H9 (cell line): ENCODE measurements around the gene SLC24A3. TPM values are rescaled to one million over a fixed set of nuclear protein-coding genes. Genes with fewer than 3 reads are reported as not detected.

ENCODE experiments used
- DNase-seq: peaks from one replicate; pipeline ENCODE4 v3.0.0-alpha.2; 2017
- H2AFZ ChIP-seq: one replicate; pipeline ENCODE4 v1.6.1; 2013; ENCODE audit warnings: mild to moderate bottlenecking, low read length, control low read depth, moderate library complexity
- H2AK5ac ChIP-seq: 2 replicates; pipeline ENCODE4 v1.6.1; 2013; ENCODE audit warnings: low read length, control low read depth, mixed read lengths; ENCODE audit not compliant: insufficient read length
- H2BK120ac ChIP-seq: one replicate; pipeline ENCODE4 v1.6.1; 2013; ENCODE audit warnings: low read depth, mild to moderate bottlenecking, low read length, control low read depth, inconsistent platforms; ENCODE audit not compliant: poor library complexity, severe bottlenecking
- H2BK12ac ChIP-seq: 2 replicates; pipeline ENCODE4 v1.6.1; 2013; ENCODE audit warnings: low read length, control low read depth, mixed read lengths, low read depth; ENCODE audit not compliant: insufficient read length
- H2BK15ac ChIP-seq: 2 replicates; pipeline ENCODE4 v1.6.1; 2013; ENCODE audit warnings: low read depth, low read length, control low read depth
- H2BK20ac ChIP-seq: one replicate; pipeline ENCODE4 v1.6.1; 2013; ENCODE audit warnings: low read depth, mild to moderate bottlenecking, low read length, control low read depth, inconsistent platforms; ENCODE audit not compliant: poor library complexity, severe bottlenecking
- H2BK5ac ChIP-seq: 2 replicates; pipeline ENCODE4 v1.6.1; 2013; ENCODE audit warnings: low read length, control low read depth, mixed read lengths; ENCODE audit not compliant: insufficient read length
- H3K14ac ChIP-seq: 2 replicates; pipeline ENCODE4 v1.6.1; 2013; ENCODE audit warnings: low read length, control low read depth; ENCODE audit not compliant: insufficient read depth
- H3K18ac ChIP-seq: 2 replicates; pipeline ENCODE4 v1.6.1; 2013; ENCODE audit warnings: low read depth, mild to moderate bottlenecking, mixed read lengths, low read length, control low read depth; ENCODE audit not compliant: insufficient read length
- H3K23ac ChIP-seq: 2 replicates; pipeline ENCODE4 v1.6.1; 2013; ENCODE audit warnings: low read length, control low read depth, mixed read lengths, low read depth; ENCODE audit not compliant: insufficient read length
- H3K23me2 ChIP-seq: 2 replicates; pipeline ENCODE4 v1.6.1; 2013; ENCODE audit warnings: low read depth, mild to moderate bottlenecking, mixed read lengths, low read length, control low read depth; ENCODE audit not compliant: insufficient read length, poor library complexity, severe bottlenecking
- H3K27ac ChIP-seq: 2 replicates; pipeline ENCODE4 v1.5.1; 2013; ENCODE audit warnings: low read length, control low read depth, mixed read lengths, low read depth; ENCODE audit not compliant: insufficient read length
- H3K27me3 ChIP-seq: 2 replicates; pipeline ENCODE4 v1.6.1; 2013; ENCODE audit warnings: low read length, control low read depth, inconsistent platforms; ENCODE audit not compliant: insufficient read depth
- H3K4ac ChIP-seq: 2 replicates; pipeline ENCODE4 v1.6.1; 2013; ENCODE audit warnings: low read depth, mild to moderate bottlenecking, control low read depth, inconsistent platforms, low read length, moderate library complexity
- H3K4me1 ChIP-seq: 2 replicates; pipeline ENCODE4 v1.6.1; 2013; ENCODE audit warnings: low read length, control low read depth, inconsistent platforms; ENCODE audit not compliant: insufficient read depth
- H3K4me2 ChIP-seq: 2 replicates; pipeline ENCODE4 v1.6.1; 2013; ENCODE audit warnings: low read length, control low read depth, mixed read lengths; ENCODE audit not compliant: insufficient read length, insufficient read depth
- H3K56ac ChIP-seq: 2 replicates; pipeline ENCODE4 v1.6.1; 2013; ENCODE audit warnings: low read depth, mild to moderate bottlenecking, mixed read lengths, low read length, control low read depth; ENCODE audit not compliant: insufficient read length
- H3K79me1 ChIP-seq: 2 replicates; pipeline ENCODE4 v1.6.1; 2013; ENCODE audit warnings: low read depth, mild to moderate bottlenecking, moderate library complexity, low read length, control low read depth, inconsistent platforms; ENCODE audit not compliant: insufficient read depth, poor library complexity, severe bottlenecking
- H3K79me2 ChIP-seq: 2 replicates; pipeline ENCODE4 v1.6.1; 2013; ENCODE audit warnings: low read length, control low read depth, inconsistent platforms; ENCODE audit not compliant: insufficient read depth
- H3K9ac ChIP-seq: 2 replicates; pipeline ENCODE4 v1.6.1; 2013; ENCODE audit warnings: low read length, control low read depth, mixed read lengths; ENCODE audit not compliant: insufficient read length; ENCODE audit errors: extremely low read depth
- H3K9me3 ChIP-seq: one replicate; pipeline ENCODE4 v1.6.1; 2013; ENCODE audit warnings: low read depth, low read length, inconsistent platforms; ENCODE audit not compliant: control insufficient read depth
- H3T11ph ChIP-seq: one replicate; pipeline ENCODE4 v1.6.1; 2013; ENCODE audit warnings: mild to moderate bottlenecking, low read length, control low read depth, inconsistent platforms
- H4K20me1 ChIP-seq: one replicate; pipeline ENCODE4 v1.6.1; 2013; ENCODE audit not compliant: control insufficient read depth, insufficient read length, insufficient read depth
- H4K5ac ChIP-seq: 2 replicates; pipeline ENCODE4 v1.6.1; 2013; ENCODE audit warnings: low read depth, mild to moderate bottlenecking, mixed read lengths, low read length, control low read depth; ENCODE audit not compliant: insufficient read length
- H4K8ac ChIP-seq: replicated peaks from 2 replicates; pipeline ENCODE4 v1.6.1; 2013; ENCODE audit warnings: low read length, control low read depth, mixed read lengths, low read depth; ENCODE audit not compliant: insufficient read length
- H4K91ac ChIP-seq: 2 replicates; pipeline ENCODE4 v1.6.1; 2013; ENCODE audit warnings: low read depth, mild to moderate bottlenecking, moderate library complexity, mixed read lengths, low read length, control low read depth; ENCODE audit not compliant: insufficient read length
- H3K27ac Mint-ChIP-seq, 3 experiments: 2 replicates in 2 of 3; 3 replicates in 1 of 3; pipeline ENCODE4 v1.8.0; 2020 to 2021; ENCODE audit warnings: mixed read lengths in 3 of 3, mild to moderate bottlenecking in 1 of 3, moderate library complexity in 1 of 3
- H3K27me3 Mint-ChIP-seq: 2 replicates; pipeline ENCODE4 v1.8.0; 2021; ENCODE audit warnings: low read depth, mild to moderate bottlenecking, moderate library complexity, mixed read lengths
- H3K36me3 Mint-ChIP-seq, 3 experiments: 2 replicates in 2 of 3; 3 replicates in 1 of 3; pipeline ENCODE4 v1.8.0; 2020 to 2021; ENCODE audit warnings: low read depth in 3 of 3, mixed read lengths in 3 of 3; ENCODE audit not compliant: insufficient read depth in 1 of 3
- H3K4me1 Mint-ChIP-seq, 2 experiments: 2 replicates each; pipeline ENCODE4 v1.8.0; 2020; ENCODE audit warnings: mixed read lengths in 2 of 2
- H3K4me3 Mint-ChIP-seq, 2 experiments: 2 replicates in 1 of 2; 3 replicates in 1 of 2; pipeline ENCODE4 v1.8.0; 2020 to 2021; ENCODE audit warnings: mild to moderate bottlenecking in 2 of 2, mixed read lengths in 2 of 2, moderate library complexity in 1 of 2
- H3K9me3 Mint-ChIP-seq, 2 experiments: 2 replicates in 1 of 2; 3 replicates in 1 of 2; pipeline ENCODE4 v1.8.0; 2020; ENCODE audit warnings: mild to moderate bottlenecking in 2 of 2, mixed read lengths in 2 of 2, moderate library complexity in 1 of 2
- WGBS: extraction: QIAGEN DNeasy Blood & Tissue Kit; methylation state at CpG from one replicate; pipeline ENCODE4 v1.1.7; 2013; ENCODE audit warnings: missing lambda C conversion rate, low lambda C conversion rate, mixed read lengths; ENCODE audit not compliant: insufficient read length; ENCODE audit errors: extremely low coverage; 5-methylcytosine and 5-hydroxymethylcytosine counted together
- total RNA-seq: library from RNA; stranded (reverse); gene quantifications from 2 replicates; pipeline ENCODE4 v1.2.1, GENCODE V29; 2021
- TF ChIP-seq, protein P1 (sequence below): fragments of 200-600 bp; sonication (generic); conservative IDR thresholded peaks from 3 replicates; pipeline ENCODE4 v1.8.0; 2021; ENCODE audit warnings: antibody characterized with exemption, mild to moderate bottlenecking

Gene SLC24A3
- total RNA-seq, 1 experiment from 2014 or later: 0.83 TPM

DNA sequence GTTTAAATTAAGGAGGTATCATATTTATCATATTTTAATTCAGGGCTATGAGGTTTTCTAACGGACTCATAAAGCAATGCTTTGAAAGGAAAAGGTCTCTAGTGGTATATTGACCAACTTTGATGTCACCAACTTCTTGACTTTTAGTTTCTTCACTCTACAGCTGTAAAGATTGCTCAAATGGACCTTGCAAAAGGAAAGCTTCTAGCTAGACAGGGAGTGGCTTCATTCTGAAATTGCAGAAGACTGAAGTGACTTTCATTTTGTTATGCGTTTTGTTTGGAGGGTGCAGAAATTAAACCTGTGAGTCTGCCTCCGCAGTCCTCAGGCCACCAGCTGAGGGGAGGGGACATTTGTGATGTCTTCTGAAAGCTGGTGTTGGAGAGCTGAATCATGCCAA, 95.7 kb downstream of the SLC24A3 start:
- peaks cover 0 to 2% (median 0%) of the 10 kb centered on the region in 3 experiments; a peak in 1 of 7 replicates for H3K36me3 Mint-ChIP-seq
- no peak for DNase-seq

More for the DNA sequence above, 95.7 kb downstream of the SLC24A3 start:
- Histone ChIP-seq H3K23me2 (no peaks in the 10 kb centered on the region), H3T11ph (no peak overlapping the region), H3K9ac (no peak overlapping the region), H4K20me1 (no peaks in the 10 kb centered on the region), H2BK5ac (no peak overlapping the region), H3K79me2 (no peaks in the 10 kb centered on the region), H3K4me1 (peaks cover 3% of the 10 kb centered on the region; the same call in 1 of the 2 replicates), H3K27me3 (no peaks in the 10 kb centered on the region), H3K56ac (no peak overlapping the region), H3K9me3 (no peaks in the 10 kb centered on the region), H4K8ac (no peak overlapping the region), H3K18ac (no peak overlapping the region), H4K5ac (no peak overlapping the region), H3K4ac (no peak overlapping the region), H2BK20ac (no peak overlapping the region), H3K4me2 (no peak overlapping the region), H2AFZ (no peak overlapping the region), H3K27ac (no peak overlapping the region), H2BK12ac (no peak overlapping the region), H3K23ac (no peak overlapping the region), H2BK120ac (no peak overlapping the region), H4K91ac (no peak overlapping the region), H2BK15ac (no peak overlapping the region), H3K79me1 (no peaks in the 10 kb centered on the region), H2AK5ac (no peak overlapping the region), H3K14ac (no peak overlapping the region)
- Mint-ChIP-seq H3K27ac (no peak overlapping the region), H3K9me3 (no peaks in the 10 kb centered on the region), H3K4me3 (no peak overlapping the region), H3K4me1 (no peaks in the 10 kb centered on the region; a peak in 1 of 4 replicates), H3K27me3 (no peaks in the 10 kb centered on the region; the same call in none of the 2 replicates)
- no CpG with 5 or more reads among the region's 3 CpGs for WGBS
- TF ChIP-seq, protein P1, sequence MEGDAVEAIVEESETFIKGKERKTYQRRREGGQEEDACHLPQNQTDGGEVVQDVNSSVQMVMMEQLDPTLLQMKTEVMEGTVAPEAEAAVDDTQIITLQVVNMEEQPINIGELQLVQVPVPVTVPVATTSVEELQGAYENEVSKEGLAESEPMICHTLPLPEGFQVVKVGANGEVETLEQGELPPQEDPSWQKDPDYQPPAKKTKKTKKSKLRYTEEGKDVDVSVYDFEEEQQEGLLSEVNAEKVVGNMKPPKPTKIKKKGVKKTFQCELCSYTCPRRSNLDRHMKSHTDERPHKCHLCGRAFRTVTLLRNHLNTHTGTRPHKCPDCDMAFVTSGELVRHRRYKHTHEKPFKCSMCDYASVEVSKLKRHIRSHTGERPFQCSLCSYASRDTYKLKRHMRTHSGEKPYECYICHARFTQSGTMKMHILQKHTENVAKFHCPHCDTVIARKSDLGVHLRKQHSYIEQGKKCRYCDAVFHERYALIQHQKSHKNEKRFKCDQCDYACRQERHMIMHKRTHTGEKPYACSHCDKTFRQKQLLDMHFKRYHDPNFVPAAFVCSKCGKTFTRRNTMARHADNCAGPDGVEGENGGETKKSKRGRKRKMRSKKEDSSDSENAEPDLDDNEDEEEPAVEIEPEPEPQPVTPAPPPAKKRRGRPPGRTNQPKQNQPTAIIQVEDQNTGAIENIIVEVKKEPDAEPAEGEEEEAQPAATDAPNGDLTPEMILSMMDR: no peak
